Neural progenitor cell (in vitro differentiated cells): ENCODE results near the gene C10orf62.

Experiments
- EZH2 ChIP-seq: fragments of 200-600 bp; sonication (generic); IDR thresholded peaks from 2 replicates; pipeline ENCODE4 v1.6.1; 2017; ENCODE audit warnings: antibody characterized with exemption, mild to moderate bottlenecking, moderate library complexity
- EZH2phosphoT487 ChIP-seq: fragments of 200-600 bp; sonication (generic); IDR thresholded peaks from 2 replicates; pipeline ENCODE4 v1.6.1; 2017; ENCODE audit warnings: antibody characterized with exemption
- TF ChIP-seq, protein P1 (sequence below): fragments of 200-600 bp; sonication (generic); IDR thresholded peaks from 2 replicates; pipeline ENCODE4 v1.5.1; 2017; ENCODE audit warnings: antibody characterized with exemption, mild to moderate bottlenecking

DNA sequence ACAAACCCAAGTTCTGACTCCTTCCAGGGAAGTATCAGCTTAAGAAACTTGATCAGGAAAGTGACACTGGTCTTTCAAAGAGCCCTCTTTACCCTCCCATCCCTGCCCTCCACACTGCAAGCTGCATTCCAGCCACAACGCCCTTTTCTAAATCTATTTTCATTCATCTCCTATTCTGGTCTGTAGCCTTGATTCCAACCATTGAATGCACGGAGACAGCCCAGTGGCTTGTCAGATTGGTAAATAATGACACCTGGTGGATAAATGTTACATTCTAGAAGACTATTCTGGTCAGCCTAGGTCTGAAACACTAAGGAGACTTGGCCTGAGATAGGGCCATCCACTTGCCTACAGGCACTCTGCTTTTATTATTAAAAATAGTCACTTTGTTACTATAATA lies 22.9 kb downstream of the C10orf62 start:
- TF ChIP-seq, protein P1, sequence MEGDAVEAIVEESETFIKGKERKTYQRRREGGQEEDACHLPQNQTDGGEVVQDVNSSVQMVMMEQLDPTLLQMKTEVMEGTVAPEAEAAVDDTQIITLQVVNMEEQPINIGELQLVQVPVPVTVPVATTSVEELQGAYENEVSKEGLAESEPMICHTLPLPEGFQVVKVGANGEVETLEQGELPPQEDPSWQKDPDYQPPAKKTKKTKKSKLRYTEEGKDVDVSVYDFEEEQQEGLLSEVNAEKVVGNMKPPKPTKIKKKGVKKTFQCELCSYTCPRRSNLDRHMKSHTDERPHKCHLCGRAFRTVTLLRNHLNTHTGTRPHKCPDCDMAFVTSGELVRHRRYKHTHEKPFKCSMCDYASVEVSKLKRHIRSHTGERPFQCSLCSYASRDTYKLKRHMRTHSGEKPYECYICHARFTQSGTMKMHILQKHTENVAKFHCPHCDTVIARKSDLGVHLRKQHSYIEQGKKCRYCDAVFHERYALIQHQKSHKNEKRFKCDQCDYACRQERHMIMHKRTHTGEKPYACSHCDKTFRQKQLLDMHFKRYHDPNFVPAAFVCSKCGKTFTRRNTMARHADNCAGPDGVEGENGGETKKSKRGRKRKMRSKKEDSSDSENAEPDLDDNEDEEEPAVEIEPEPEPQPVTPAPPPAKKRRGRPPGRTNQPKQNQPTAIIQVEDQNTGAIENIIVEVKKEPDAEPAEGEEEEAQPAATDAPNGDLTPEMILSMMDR: peak; percentile 51
- no peak for TF ChIP-seq EZH2
- no peak for TF ChIP-seq EZH2phosphoT487
